NCI-H510A (cell line): ENCODE data around the gene CACNG8.

Source experiments
- DNase-seq: peaks from one replicate; lab custom pipeline; 2025; lab: John Stamatoyannopoulos, UW

CACNG8 gene

DNA sequence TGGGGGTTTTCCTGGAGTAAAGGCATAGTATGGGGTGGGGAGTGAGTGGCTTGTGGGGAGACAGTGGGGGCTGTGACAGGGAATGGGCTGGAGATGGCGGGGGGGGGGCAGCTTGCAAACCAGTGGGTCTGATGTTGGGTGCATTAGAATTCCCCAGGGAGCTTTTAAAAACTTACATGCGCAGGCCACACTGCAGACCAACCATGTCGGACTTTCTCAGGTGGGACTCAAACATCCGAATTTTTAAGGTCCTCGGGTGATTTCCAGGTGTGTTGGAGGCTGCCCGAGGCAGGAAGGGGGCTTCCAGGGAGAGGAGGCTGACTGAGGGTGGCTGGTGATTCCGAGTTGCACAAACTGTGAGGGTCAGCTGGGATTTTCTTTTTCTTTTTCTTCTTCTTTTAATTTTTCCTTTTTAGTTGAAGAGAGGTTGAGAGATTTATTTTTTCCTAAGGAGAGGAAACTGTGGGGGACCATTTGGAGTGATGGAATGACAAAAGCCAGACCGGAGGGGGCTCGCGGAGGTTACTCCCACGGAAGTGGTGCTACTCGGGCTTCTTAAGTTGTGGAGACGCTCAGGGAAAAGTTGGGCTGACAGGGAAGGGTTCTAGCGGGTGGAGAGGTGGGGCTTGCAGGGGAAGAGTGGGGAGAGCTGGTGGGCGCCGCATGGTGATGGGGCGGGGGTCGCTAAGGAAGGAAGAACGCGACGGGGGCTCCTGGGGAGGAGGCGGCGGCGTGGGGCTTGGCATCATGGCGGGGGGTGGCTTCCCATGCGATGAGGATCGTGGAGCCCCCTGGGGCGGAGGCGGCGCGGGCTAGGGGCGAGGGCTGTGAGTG is 997 bp upstream of the CACNG8 start:
- no peak for DNase-seq

DNA sequence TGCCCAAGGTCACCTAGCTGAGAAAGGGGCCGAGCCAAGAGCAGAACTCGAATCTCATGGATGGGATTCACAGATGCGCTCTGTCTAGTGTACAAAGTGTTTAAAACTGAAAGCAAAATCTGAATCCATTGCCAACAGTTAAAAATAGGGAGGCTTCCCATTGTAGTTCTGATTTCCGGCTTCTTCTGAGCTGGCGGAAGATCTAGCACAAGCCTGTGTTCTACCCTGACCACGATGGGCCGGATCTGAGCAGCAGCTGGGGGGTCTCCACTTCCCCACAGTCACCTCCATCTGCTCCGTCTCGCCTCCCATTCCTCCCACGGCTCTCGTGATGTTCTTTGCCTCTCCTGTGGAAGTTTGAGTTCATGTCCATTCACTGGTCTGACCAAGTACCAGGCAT is 2.4 kb downstream of the CACNG8 start:
- no peak for DNase-seq

DNA sequence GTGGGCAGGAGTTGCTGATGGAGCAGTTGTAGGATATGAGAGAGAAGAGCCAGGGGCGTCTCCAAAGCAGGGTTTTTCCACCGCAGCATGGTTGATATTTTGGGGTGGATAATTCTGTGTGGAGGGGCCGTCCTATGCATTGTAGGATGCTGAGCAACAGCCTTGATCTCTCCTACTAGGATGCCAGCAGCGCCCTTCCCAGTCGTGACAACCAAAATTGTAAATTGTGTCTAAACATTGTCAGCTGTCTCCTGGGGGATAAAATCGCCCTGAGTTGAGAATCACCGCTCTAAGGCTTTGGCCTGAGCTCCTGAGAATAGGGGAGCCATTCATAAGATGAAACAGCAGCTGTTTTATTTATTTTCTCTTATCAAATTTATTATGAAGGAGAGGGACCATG is 4.2 kb downstream of the CACNG8 start:
- DNase-seq = no peak

DNA sequence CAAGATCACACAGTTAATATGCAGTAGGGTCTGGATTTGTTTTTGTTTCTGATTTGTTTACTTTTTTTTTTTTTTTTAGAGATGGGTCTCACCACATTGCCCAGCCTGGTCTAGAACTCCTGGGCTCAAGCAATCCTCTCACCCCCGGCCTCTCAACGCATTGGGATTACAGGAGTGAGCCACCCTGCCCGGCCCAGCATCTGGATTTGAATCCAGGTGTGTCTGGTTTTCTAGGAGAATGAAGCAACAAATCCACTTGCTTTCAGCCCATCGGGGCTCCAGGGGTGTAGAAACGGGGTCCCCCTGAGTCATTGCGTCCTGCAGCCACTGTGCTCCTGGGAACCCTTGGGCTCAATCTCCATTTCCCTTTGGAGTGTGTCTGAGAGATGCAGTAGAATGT is 6.6 kb downstream of the CACNG8 start:
- DNase-seq = no peak

DNA sequence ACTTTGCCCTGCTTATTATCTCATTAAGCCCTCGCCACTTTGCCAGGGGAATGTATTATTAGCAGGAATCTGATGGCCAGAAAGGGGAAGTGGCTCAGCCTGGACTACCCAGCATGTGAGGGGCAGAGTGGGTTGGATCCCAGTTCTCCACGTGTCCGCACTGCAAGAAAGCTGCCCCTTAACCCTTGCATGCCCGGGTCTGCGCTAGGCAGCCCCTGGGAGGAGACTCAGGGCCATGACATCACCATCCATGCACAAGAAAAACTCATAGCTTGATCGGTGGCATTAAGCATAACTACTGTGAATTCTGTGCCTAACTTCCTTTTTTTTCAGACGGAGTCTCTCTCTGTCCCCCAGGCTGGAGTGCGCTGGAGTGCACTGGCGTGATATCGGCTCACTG is 8.9 kb downstream of the CACNG8 start:
- no peak for DNase-seq

DNA sequence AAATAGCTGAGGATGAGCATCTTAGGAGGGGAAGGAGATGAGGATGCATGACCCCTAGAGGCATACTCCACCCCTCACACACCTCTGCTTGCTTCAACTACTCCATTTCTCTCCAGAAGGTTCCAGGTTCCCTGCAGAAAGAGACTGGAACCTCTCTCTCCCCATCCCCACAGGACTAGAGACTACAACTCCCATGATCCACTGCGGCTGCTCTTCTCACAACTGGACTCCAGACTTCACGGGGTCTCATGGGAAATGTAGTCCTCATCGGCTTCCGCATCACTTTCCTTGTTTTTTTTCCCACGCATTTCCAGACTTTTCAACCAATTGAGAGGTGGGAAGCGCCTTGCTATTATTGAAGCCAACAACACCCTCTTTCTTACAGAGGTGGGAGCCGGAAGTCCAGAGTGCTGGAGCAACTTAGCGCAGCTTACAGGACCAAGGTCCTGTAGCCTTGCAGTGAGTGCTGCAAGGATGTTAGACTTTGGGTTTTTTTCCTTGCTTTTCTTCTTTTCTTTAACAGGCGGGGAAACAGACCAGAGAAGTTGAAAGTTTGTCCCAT is 14.8 kb downstream of the CACNG8 start:
- DNase-seq = no peak

DNA sequence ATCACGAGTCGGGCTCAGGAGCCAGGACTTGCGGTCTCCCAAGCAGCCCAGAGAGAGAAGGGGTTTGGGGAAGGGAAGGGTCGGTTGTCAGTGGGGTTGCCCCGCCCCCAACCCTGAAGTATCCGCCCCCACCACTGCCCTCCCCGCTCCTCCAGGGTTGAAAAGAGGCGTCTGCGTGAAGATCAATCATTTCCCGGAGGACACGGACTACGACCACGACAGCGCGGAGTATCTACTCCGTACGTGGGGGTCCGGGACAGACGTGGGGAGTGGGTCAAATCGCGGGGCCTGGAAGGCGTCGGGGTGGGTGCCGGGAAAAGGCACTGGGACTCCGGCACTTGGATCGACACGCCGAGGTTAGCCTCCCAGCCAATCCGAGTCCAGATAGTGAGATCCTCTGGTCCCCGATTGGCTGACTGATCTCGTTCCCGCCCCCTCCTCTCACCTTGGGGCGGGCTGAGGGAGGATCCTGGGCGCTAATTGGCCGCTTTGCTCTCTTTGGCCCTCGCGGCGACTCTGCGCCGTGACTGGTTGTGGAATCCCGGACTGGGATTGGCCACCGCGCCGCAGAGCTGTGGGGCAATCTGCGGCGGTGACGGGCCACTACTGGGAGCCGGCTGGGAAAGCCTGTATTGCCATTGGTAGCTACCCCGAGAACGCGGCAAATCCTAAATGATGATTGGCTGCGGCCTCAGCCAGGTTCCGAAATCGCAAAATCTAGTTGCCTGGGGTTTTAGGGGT is 15.4 kb downstream of the CACNG8 start:
- DNase-seq = no peak

DNA sequence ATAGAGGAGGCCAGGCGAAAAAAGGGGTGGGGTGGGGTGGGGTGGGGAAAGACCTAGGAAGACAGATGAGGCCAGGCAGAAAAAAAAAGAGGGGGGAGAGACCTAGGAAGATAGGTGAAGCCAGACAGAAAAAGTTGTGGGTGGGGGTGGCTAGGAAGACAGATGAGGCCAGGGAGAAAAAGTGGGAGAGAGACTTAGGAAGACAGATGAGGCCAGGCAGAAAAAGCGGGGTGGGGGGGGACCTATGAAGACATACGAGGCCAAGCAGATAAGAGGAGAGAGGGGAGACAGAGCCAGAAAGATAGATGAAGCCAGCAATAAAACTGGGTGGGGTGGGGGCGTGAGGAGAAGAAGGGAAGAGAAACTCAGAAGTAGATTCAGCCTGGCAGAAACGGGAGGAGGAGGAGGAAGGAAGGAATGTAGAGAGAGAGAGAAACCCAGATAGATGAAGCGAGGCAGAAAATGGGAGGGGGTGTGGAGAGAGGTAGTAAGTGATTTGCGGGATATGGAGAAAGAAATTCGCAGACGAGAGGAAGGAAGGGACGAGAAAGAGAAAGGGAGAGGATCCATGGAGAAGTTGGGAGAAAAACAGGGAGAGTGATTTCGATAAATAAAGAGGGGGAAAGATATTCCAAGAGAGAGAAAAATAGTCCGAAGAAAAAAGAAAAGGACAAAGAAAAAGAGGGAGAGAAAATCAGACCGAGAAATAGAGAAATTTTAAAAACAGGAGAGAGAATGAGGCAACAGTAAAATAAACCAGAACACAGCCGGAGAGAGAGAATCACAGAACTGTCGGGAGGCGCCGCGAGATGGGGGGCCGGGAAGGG is 16.5 kb downstream of the CACNG8 start:
- DNase-seq = no peak

DNA sequence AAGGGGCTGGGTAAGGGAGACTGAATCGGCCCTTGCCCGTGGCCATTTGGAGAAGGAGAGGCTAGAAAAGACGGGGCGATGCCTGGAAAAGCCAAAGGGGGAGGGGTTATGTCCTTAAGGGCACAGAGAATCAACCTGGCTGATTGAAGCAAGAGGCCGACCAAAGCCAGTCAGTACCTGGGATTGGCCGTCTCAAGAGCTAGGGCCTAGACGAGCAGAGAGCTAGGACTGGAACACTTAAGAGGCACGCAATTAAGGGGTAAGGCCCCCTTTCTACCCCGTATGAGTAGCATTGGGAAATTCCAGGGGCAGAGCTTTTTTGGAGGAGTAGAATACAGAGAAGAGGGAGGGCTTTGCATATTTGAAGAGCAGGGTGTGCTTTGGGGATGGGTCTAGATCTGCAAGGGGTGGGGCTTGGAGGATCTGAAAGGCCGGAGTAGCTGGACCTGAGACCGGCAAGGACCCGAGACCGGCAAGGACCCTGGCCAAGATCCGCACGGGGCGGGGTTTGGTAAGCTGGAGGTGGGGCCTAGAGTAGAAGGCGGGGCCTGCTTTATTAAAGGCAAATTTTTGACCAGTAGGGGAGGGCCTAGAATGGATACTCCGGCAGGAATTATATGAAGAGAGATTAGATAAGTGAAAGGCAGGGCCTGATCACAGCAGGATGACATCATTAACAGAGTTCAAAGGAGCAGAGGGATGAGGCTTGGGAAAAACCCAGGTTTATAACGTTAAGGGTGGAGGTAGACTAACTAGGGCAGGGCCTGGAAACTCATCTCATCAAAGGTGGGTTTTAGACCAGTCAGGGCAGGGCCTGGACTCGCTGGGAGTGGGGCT is 18.0 kb downstream of the CACNG8 start:
- DNase-seq = no peak

DNA sequence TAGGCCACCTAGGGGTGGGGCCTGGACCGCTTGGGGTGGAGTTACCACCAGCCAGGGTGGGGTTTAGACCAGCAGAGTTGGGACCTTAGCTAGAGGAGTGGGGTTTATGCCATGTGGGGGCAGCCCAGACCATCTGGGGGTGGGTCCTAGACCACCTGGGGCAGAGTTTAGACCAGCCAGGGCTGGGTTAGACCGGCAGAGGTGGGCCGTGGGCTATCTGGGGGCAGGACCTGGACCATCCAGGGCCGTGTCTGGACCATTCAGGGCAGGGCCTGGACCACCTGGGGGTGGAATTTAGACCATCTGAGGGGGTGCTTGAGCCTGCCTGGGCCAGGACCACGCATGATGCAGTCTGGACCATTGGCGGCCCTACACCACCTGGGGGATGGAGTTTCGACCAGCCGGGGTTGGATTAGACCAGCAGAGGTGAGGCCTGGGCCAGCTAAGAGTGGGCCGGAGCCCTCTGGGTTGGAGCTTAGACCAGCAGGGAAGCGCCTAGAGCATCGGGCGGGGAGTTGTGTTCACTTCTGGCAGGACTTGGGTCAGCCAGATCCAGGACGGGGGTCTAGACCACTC is 18.7 kb downstream of the CACNG8 start:
- DNase-seq = no peak

DNA sequence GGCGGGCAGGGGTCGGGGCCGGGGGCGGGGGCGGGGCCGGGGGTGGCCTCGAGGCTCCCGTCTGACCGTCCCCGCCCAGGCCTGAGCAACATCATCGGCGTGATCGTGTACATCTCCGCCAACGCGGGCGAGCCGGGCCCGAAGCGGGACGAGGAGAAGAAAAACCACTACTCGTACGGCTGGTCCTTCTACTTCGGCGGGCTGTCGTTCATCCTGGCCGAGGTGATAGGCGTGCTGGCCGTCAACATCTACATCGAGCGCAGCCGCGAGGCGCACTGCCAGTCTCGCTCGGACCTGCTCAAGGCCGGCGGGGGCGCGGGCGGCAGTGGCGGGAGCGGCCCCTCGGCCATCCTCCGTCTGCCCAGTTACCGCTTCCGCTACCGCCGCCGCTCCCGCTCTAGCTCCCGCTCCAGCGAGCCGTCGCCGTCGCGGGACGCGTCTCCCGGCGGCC is 19.3 kb downstream of the CACNG8 start:
- no peak for DNase-seq

DNA sequence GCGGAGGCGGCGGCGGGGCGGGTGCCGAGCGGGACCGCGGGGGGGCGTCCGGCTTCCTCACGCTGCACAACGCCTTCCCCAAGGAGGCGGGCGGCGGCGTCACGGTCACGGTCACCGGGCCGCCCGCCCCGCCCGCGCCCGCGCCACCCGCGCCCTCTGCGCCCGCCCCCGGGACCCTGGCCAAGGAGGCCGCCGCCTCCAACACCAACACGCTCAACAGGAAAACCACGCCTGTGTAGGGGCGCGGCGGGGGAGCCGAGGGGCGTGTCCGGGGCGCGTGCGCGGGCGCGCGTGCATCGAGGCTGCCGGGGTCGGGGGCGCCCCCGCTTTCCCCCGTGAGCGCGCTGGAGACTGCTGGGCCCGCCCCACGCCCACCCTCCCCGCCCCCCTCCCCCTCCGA is 19.9 kb downstream of the CACNG8 start:
- no peak for DNase-seq

DNA sequence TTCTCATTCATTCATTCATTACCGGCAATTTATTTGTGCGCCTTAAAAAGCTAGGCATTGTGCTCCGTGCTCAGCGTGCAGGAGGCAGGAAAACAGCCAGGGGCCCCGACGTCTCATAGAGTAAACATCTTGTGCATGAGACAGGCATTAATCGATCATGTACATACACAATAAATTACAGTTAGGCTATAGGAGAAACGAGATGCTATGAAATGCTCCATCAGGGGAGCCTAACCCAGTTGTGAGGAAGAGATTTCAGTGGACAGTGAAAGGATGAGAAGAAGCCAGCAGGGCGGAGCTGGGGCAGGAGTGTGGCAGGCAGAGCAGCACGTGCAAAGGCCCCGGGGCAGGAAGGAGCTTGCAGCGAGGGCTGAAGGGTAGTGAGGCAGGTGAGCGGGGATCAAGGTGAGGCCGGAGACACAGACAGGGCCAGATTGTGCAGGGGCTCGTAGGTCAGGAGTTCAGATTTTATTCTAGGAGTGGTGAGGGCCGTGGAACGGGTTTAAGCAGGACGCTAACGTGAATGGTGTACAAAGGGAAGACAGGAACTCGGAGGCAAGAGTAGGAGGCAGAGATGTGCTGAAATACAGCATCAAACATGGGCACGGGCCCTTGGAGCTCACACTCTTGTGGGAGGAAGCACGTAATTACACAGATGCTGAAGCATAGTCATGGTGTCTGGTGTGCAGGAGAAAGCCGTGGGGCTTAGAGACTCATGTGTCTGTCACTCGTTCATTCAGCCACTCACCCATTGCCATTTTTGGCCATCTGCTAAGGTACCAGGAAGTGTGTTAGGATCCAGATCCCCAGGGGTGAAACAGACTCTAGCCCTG is 20.9 kb downstream of the CACNG8 start:
- DNase-seq = no peak

DNA sequence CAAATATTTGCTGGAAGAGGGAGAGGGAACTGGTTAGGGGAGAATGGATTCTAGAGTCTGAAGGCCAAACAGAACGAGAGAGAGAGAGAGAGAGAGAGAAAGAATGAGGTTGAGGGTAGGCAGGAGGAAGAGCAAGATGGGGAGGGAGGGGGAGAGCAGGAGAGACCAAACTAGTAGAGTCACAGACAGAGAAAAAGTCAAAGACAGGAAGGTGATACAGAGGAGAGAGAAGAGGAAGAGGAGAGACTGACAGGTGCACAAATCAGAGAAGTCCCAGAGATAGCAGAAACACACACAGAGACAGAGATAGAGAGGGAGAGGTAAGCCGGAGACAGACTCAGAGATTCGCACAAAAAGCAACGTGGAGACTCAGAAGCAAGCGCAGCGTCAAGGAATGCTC is 23.1 kb downstream of the CACNG8 start:
- DNase-seq = no peak

DNA sequence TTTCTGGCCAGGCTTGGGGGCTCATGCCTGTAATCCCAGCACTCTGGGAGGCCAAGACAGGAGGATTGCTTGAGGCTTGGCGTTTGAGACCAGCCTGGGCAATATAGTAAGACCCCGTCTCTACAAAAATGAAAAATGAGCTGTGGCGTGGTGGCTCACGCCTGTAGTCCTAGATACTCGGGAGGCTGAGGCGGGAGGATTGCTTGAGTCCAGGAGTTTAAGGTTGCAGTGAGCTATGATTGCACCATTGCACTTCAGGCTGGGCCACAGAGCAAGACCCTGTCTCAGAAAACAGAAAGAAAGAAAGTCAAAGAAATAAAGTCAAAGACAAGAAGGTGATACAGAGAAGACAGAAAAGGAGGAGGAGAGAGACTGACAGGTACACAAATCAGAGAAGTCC is 26.2 kb downstream of the CACNG8 start:
- DNase-seq = no peak

DNA sequence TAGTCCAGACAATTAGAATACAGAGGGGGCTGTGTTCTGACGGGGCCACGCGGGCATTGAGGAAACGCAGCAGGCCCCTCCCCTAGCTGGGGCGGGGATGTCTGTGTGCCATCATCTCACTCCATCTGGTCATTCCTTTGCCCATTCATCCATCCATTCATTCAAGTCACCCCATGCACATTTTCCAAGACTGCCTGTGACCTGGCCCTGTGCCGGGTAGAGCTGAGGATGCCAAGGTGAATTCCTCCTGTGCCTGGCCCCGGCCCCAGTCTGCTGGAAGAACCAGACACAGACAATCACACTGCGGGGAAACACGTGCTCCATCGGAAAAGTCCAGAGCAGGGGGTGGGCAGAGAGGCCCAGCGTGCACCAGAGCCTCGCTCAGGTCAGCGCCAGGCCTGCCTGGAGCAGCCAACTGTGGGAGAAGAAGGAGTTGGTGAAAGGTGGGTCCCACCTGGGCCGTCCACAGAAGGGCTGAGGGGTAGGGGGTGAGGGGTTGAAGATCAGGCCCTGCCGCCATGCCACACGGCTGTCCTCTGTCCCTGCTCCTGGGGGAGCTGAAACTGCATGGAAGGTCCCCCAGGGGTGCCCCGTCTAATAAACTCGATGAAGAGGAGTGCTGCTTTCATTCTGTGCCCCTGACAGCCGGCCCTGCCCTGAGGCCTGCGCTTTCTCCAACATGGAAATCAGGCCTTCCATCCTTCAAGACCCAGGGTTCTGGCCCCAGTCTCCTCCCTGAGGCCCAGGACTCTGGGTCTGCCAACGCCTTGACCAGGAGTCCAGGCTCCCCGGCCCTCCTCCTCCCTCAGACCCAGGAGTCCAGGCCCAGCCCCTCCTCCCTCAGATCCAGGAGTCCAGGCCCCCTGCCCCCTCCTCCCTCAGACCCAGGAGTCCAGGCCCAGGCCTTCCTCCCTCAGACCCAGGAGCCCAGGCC is 27.1 kb downstream of the CACNG8 start:
- DNase-seq = no peak

DNA sequence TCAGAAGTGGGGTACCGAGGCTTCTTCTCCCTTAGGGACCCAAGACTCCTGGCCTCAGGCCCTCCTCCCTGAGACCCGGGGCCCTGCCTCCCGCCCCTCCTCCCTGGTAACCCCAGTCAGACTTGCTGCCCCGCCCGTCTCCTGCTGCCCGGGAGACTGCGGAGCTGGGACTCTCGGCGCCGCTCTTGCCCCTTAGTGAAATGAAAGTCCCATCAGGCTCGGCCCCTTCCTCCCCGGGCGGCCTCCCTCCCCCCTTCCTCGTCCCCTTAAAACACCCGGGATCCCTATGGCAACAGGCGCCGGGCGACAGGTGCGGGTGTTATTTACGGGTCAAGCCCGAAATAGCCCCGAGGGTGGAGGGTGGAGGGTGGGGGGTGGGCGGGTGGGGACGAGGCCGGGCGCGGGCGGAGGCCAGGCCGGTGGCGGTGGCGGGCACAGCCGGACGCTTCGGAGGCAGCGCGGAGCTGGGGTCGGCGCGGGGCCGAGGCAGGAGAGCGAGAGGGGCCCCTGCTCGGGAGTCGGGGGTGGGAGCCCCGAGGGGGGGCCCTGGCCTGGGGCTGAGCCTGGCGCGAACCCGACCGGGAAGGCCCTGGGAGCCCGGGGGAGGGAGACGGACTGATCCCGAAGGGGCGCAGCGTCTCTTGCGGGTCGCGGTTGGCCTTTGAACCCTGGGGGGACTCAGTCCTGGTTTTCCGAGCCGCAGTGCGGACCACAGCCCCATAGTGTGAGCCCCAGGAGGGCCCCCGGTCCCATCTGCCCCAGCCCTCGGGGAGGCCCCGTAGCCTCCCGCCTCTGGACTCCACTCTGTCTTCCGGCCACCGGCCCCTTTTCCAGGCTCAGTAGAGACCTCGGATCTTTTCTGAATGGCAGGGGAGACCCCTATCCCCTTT is 28.7 kb downstream of the CACNG8 start, which contains the start of gene CACNG6:
CACNG6 (plus strand) TSS at position 414 of the 890 bp plus-strand sequence. CDS start 1,241 bp downstream, outside the sequence.
- no peak for DNase-seq

DNA sequence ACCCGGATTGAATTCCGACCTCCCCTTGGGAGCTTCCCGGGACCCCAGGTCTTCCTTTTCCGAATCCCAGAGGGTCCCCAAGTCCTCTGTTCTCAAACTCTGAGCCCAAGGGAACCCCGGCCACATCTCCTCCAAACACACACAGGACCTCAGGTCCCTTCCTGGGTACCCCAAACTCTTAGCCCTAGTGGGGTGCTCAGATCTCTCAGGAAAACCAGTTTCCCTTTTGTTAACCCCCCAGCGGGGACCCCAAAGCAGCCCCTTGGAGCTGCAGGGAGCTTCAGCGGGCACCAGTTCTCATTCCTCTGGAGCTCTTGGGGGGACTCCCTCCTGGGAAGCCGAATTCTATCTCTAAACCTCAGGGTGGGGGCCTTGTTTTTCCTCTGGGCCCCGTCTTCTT is 29.5 kb downstream of the CACNG8 start:
- DNase-seq = no peak
